Fibroblast of lung (primary cell): ENCODE results near the gene PEX14.

Experiments
- EZH2 ChIP-seq: IDR thresholded peaks from 2 replicates; pipeline ENCODE4 v1.5.1; 2012; ENCODE audit warnings: low read length, control low read depth, mild to moderate bottlenecking; ENCODE audit errors: missing control alignments
- TF ChIP-seq, protein P1 (sequence below), 2 donors: IDR thresholded peaks in 1 of 2; conservative IDR thresholded peaks in 1 of 2; 1 replicate in 1 of 2; 2 replicates in 1 of 2; pipeline ENCODE4 v1.5.1; 2011 to 2012; ENCODE audit warnings: low read length in 2 of 2, control low read depth in 1 of 2, inconsistent platforms in 1 of 2, low read depth in 1 of 2, mild to moderate bottlenecking in 1 of 2

DNA sequence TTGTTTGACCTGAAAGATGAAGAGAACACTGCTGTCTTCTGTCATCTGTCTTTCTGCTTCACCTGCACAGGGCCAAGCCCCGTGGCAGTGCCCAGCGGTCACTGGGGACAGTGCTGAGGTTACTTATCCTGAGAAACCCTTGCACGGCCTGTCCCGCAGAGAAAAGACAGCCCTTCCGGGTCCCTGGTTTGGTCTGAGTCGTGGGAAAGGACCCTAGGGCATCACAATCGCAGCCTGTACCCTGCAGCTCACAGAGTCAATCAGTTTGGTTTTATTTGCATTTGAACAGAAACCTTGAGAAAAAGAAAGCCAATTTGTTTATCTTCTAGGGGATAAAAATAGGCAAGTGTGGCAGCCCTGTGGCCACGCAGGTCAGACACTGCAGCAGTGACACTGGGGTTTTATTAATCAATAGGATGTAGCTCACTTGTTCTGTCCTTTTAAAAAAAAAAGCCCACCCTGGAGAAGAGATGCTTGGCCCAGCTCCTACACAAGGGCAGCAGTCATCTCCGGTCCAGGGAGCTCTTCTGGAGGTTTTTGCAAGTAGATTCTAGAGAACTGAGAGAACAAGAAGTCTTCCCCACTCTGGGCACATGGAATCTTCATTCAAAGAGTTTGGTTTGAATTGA is 120.0 kb downstream of the PEX14 start:
- TF ChIP-seq, protein P1, sequence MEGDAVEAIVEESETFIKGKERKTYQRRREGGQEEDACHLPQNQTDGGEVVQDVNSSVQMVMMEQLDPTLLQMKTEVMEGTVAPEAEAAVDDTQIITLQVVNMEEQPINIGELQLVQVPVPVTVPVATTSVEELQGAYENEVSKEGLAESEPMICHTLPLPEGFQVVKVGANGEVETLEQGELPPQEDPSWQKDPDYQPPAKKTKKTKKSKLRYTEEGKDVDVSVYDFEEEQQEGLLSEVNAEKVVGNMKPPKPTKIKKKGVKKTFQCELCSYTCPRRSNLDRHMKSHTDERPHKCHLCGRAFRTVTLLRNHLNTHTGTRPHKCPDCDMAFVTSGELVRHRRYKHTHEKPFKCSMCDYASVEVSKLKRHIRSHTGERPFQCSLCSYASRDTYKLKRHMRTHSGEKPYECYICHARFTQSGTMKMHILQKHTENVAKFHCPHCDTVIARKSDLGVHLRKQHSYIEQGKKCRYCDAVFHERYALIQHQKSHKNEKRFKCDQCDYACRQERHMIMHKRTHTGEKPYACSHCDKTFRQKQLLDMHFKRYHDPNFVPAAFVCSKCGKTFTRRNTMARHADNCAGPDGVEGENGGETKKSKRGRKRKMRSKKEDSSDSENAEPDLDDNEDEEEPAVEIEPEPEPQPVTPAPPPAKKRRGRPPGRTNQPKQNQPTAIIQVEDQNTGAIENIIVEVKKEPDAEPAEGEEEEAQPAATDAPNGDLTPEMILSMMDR (conservative IDR thresholded peaks at IDR 0.05 in 1 of 2, IDR thresholded peaks at IDR 0.05 in 1 of 2; ENCODE audit: low read depth in 1 of 2, low read length in 2 of 2): no peak
- no peak for TF ChIP-seq EZH2
